Heart left ventricle (tissue), 13 donors: ENCODE data around the gene PTPRN2.

ENCODE experiments used
- POLR2A ChIP-seq, 2 donors: fragments of 450-650 bp; IDR thresholded peaks; one replicate each; pipeline ENCODE4 v1.6.1; 2017; ENCODE audit warnings: antibody characterized with exemption in 2 of 2, mild to moderate bottlenecking in 2 of 2, moderate library complexity in 2 of 2
- TF ChIP-seq, protein P1 (sequence below), 12 donors: fragments of 200-600 bp; sonication (generic) in 4 of 12; IDR thresholded peaks; one replicate each; pipeline versions ENCODE4 v1.5.0 to v1.8.0; 2018 to 2022; ENCODE audit warnings: antibody characterized with exemption in 12 of 12, mild to moderate bottlenecking in 5 of 12
- donor health status: ischemic (EF 13 %, LVEDD 7.1; RV severe dilation, severe dysfunction).
- donor health status: DM: no; HTN: yes; CAD: no.
- donor health status: DM: no; HTN: no; CAD: no.
- donor health status: ischemic (EF 25% LVEDD 6.9; RV normal size, moderate dysfunction).
- donor health status: ischemic (EF 25% LVEDD 5.7; RV mildly dilated, moderate dysfunction).
- donor health status: ischemic (EF 35%, LVEDD 5.7; RV mildly dilated, moderate dysfunction).
- donor health status: nonischemic (EF 11% LVEDD 7.7; RV severe dilation, severe dysfunction).
- donor health status: DM: yes; HTN: yes; CAD: no.
- donor health status: PGD.
- donor health status: ischemic (EF 29% LVEDD 5.4; RV normal size, mild dysfunction).
- donor health status: nonischemic (EF 23%, LVEDD 6.1; RV moderate dilation, normal function).

DNA sequence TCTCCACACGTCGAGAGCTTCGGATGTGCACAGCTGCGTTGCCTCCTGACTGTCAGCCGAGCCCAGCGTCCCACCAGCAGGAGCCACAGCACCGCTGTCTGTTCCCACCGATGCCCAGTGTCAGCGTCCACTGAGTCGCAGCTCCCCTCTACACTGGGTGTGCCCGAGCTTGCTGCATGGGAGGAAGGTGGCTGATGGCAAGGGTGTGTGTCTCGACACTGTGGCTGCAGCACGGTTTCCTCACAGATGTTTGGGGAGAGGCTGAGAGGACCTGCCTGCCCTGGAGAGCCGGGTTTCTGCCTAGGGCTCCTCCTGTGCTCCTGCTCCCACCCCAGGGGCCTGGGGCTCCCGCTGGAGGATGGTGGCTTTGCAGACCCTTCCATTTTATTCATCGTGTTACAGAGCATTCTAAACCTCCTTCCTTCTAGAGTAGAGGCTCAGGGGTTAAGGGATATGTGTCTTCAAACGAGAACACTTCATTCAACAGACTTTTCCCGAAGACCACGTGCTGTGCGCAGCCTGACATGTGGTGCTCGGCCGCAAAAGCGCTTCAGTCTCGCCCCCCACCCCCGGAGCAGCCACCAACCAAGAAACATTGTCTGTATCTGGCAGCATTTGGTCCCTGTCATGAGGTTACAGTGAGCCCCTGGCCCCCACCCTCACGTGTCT lies 866.0 kb downstream of the PTPRN2 start:
- TF ChIP-seq, protein P1, sequence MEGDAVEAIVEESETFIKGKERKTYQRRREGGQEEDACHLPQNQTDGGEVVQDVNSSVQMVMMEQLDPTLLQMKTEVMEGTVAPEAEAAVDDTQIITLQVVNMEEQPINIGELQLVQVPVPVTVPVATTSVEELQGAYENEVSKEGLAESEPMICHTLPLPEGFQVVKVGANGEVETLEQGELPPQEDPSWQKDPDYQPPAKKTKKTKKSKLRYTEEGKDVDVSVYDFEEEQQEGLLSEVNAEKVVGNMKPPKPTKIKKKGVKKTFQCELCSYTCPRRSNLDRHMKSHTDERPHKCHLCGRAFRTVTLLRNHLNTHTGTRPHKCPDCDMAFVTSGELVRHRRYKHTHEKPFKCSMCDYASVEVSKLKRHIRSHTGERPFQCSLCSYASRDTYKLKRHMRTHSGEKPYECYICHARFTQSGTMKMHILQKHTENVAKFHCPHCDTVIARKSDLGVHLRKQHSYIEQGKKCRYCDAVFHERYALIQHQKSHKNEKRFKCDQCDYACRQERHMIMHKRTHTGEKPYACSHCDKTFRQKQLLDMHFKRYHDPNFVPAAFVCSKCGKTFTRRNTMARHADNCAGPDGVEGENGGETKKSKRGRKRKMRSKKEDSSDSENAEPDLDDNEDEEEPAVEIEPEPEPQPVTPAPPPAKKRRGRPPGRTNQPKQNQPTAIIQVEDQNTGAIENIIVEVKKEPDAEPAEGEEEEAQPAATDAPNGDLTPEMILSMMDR (IDR thresholded peaks at IDR 0.05): no peak
- TF ChIP-seq POLR2A (IDR thresholded peaks at IDR 0.05): no peak
